Measurements from ENCODE around the gene LYSMD4. TPM values are rescaled to one million over a fixed set of nuclear protein-coding genes. Genes with fewer than 3 reads are reported as not detected.

Gene LYSMD4
- polyA plus RNA-seq, 2 of the 4 experiments (the other 2 are of a cell fraction): 3.8 to 6.0 TPM

DNA sequence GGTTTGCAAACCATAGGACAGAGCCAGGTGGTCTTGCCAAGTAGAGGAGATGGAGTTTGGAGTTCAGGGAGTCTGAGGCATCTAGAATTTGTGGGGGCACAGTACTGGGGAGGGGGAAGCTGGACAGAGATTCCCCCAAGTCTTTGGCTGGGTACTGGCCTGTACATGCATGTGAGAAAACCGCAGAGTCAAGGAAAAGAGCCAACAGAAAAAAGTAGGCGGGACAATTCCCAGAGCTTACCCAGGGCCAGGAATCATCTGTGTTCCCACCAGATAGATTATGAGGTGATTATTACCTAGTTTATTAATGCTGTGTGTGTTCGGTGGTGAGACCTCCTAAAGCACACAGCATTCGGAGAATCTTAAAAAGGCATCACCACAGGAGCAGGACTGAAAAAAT lies 11.3 kb downstream of the LYSMD4 start:
- no peak overlapping the region for H3K27ac ChIP-seq
- ChIA-PET POLR2A (no interaction called here), CTCF (interaction anchor here (2.6 kb wide), 1 partner anchor 18 kb away, joined by 15 read pairs; no protein-coding TSS in a partner anchor)
- no peak for ATAC-seq
- H3K4me2 ChIP-seq: no peak overlapping the region
- 94% methylated on average over 4 of the region's 4 CpGs for WGBS (ENCODE audit: missing lambda C conversion rate)
- no peaks in the 10 kb centered on the region for H3K9me3 ChIP-seq
- DNase-seq (ENCODE audit: low read depth in 1 of 2, low spot score in 1 of 2): no peak
- TF ChIP-seq NFE2L2 (conservative IDR thresholded peaks at IDR 0.05; ENCODE audit: low read length) (no peak), SREBF2 (IDR thresholded peaks at IDR 0.05) (no peak), RFX5 (IDR thresholded peaks at IDR 0.05) (no peak), HDAC2 (IDR thresholded peaks at IDR 0.05) (no peak), TP53 (CRISPR knock-in tag; IDR thresholded peaks at IDR 0.05) (no peak), RAD21 (conservative IDR thresholded peaks at IDR 0.05 in 1 of 2, IDR thresholded peaks at IDR 0.05 in 1 of 2) (no peak), ZFP36 (IDR thresholded peaks at IDR 0.05; ENCODE audit: borderline replicate concordance, partially characterized antibody) (no peak), FOXS1 (CRISPR knock-in tag; IDR thresholded peaks at IDR 0.05) (no peak), HMGXB4 (CRISPR knock-in tag; IDR thresholded peaks at IDR 0.05; ENCODE audit: borderline replicate concordance) (no peak), NPAS2 (CRISPR knock-in tag; IDR thresholded peaks at IDR 0.05; ENCODE audit: borderline replicate concordance) (no peak), MYC (IDR thresholded peaks at IDR 0.05; ENCODE audit: borderline replicate concordance, low read length) (no peak), RCOR1 (IDR thresholded peaks at IDR 0.05; ENCODE audit: low read depth, low read length) (no peak)
- TF ChIP-seq, protein P1, sequence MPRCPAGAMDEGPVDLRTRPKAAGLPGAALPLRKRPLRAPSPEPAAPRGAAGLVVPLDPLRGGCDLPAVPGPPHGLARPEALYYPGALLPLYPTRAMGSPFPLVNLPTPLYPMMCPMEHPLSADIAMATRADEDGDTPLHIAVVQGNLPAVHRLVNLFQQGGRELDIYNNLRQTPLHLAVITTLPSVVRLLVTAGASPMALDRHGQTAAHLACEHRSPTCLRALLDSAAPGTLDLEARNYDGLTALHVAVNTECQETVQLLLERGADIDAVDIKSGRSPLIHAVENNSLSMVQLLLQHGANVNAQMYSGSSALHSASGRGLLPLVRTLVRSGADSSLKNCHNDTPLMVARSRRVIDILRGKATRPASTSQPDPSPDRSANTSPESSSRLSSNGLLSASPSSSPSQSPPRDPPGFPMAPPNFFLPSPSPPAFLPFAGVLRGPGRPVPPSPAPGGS (IDR thresholded peaks at IDR 0.05): no peak
- TF ChIP-seq, protein P2, sequence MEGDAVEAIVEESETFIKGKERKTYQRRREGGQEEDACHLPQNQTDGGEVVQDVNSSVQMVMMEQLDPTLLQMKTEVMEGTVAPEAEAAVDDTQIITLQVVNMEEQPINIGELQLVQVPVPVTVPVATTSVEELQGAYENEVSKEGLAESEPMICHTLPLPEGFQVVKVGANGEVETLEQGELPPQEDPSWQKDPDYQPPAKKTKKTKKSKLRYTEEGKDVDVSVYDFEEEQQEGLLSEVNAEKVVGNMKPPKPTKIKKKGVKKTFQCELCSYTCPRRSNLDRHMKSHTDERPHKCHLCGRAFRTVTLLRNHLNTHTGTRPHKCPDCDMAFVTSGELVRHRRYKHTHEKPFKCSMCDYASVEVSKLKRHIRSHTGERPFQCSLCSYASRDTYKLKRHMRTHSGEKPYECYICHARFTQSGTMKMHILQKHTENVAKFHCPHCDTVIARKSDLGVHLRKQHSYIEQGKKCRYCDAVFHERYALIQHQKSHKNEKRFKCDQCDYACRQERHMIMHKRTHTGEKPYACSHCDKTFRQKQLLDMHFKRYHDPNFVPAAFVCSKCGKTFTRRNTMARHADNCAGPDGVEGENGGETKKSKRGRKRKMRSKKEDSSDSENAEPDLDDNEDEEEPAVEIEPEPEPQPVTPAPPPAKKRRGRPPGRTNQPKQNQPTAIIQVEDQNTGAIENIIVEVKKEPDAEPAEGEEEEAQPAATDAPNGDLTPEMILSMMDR (IDR thresholded peaks at IDR 0.05): no peak
- H3K4me3 ChIP-seq: no peak overlapping the region
- FAIRE-seq: no peak
- H3K4me1 ChIP-seq: no peaks in the 10 kb centered on the region

DNA sequence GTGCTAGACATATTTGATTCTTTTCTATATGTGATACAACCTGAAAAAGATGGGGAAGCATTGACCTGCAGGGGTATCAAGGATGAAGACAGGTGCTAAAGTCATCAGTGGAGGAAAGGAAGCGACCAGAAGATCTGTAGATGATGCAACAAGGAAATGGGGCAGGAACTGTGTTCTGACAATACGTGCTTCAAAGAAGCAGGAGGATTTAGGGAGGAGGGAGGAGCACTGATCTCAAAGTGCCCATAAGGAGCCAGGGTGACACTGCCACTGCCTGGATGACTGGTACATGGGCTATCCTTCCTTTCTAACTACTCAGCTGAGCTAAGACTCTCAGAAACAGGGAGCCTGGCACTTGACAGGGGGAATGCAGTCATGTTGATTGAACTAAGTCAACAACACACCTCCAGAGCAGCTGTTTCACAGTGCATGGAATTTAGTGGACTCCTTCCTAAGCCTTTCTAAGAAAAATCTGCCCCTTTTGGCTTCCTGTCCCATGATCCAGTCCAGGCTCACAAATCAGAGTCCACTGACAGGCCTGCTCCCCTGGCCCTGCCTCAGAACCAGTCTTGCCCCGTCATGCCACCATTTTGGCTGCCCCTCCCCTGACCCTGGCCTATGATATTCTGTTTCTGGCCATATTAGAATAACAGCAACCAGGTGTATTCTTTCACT lies 12.0 kb downstream of the LYSMD4 start:
- TF ChIP-seq EP300 (IDR thresholded peaks at IDR 0.05) (no peak), HOXA7 (CRISPR knock-in tag; IDR thresholded peaks at IDR 0.05) (no peak), POLR2A (IDR thresholded peaks at IDR 0.05; ENCODE audit: low read length) (no peak), HOXB13 (CRISPR knock-in tag; IDR thresholded peaks at IDR 0.05; ENCODE audit: low read depth) (no peak), CBX2 (IDR thresholded peaks at IDR 0.05; ENCODE audit: borderline replicate concordance, low read depth) (no peak), E2F6 (IDR thresholded peaks at IDR 0.05; ENCODE audit: borderline replicate concordance, low read depth) (no peak), GATA3 (IDR thresholded peaks at IDR 0.05; ENCODE audit: borderline replicate concordance) (no peak), MAFK (IDR thresholded peaks at IDR 0.05; ENCODE audit: partially characterized antibody) (no peak), MAZ (IDR thresholded peaks at IDR 0.05; ENCODE audit: borderline replicate concordance, low read depth, low read length) (no peak), ZNF302 (CRISPR knock-in tag; IDR thresholded peaks at IDR 0.05) (no peak), ATOH8 (CRISPR knock-in tag; IDR thresholded peaks at IDR 0.05; ENCODE audit: low read depth) (no peak), RCOR1 (IDR thresholded peaks at IDR 0.05; ENCODE audit: low read depth, low read length) (no peak)
- no peak overlapping the region for H3K4me3 ChIP-seq
- ChIA-PET CTCF (interaction anchor here (0.6 to 2.6 kb wide), 3 partner anchors 18 to 516 kb away, joined by 3 to 15 read pairs (median 3); no protein-coding TSS in a partner anchor), POLR2A (no interaction called here)
- no peak for FAIRE-seq
- H3K4me1 ChIP-seq: no peaks in the 10 kb centered on the region
- WGBS (ENCODE audit: missing lambda C conversion rate): 84% methylated on average over 3 of the region's 3 CpGs
- no peak for ATAC-seq
- H3K27ac ChIP-seq: no peak overlapping the region
- no peak overlapping the region for H3K4me2 ChIP-seq
- DNase-seq (ENCODE audit: low read depth in 1 of 2, low spot score in 1 of 2): no peak
- no peaks in the 10 kb centered on the region for H3K9me3 ChIP-seq
